Measurements from ENCODE around the gene SLCO2B1. TPM values are rescaled to one million over a fixed set of nuclear protein-coding genes. Genes with fewer than 3 reads are reported as not detected.
A peak's percentile ranks its signal among the peaks of the same experiment; 100 is the strongest.

SLCO2B1 gene
- polyA plus RNA-seq, 6 donors from 2014 or later = not detected

DNA sequence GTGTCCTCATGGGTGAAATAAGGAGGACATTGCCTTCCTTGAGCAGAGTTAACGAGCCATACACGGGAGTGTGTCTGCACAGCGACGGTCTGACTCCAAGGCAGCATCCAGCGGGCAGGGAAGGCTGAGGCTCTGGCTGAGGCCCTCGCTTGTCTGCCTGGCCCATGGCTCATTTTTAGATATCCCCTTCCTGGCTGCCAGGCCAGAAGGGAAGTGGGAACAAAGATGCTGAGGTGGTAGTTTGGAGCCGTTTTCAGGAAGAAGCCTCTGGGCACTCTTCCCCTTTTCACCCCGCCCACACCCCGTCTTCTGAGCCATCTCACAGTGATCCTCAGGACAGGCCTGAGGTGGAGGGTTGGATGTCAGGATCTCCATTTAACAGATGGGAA, 3.0 kb upstream of the SLCO2B1 start:
- ATAC-seq (ENCODE audit: low read depth in 2 of 2) (no peak), DNase-seq (no peak)
- peaks cover 12 to 43% (median 38%) of the 10 kb centered on the region in 3 donors for H3K27me3 Mint-ChIP-seq
- no peak overlapping the region for H3K4me3 Mint-ChIP-seq
- H3K36me3 Mint-ChIP-seq = no peaks in the 10 kb centered on the region
- H3K9me3 Mint-ChIP-seq = no peaks in the 10 kb centered on the region
- peaks cover 4 to 14% (median 6%) of the 10 kb centered on the region in 3 donors for H3K4me1 Mint-ChIP-seq
- H3K27ac Mint-ChIP-seq = no peak overlapping the region

DNA sequence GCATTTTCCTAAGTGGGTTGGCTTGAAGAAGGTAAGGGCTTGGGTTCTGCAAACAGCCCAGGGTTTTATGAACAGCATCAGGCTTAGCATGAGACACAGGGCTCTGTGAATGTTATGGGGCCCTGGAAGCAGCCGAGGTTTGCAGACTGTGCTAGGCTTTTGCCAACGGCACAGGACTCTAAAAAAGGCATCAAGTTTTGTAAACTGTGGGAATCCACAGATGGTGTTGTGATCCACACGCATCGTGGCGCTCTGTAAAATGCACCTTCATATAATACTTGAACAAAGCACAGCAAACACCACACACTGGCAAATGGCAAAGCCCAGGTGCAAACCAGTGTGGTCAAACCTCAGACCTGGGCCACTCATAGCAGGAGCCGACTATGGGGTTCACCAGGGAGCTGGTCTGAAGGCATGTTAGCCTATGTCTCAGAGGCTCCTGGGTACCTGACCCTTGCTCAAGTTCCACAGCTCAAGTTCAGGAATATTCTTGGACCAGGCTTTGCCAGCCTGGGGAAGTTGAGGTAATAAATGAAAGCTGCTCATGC, 2.4 kb upstream of the SLCO2B1 start:
- H3K4me3 Mint-ChIP-seq = no peak overlapping the region
- H3K36me3 Mint-ChIP-seq = no peaks in the 10 kb centered on the region
- peaks cover 0 to 8% (median 5%) of the 10 kb centered on the region in 3 donors for H3K4me1 Mint-ChIP-seq
- DNase-seq (no peak), ATAC-seq (ENCODE audit: low read depth in 2 of 2) (no peak)
- no peaks in the 10 kb centered on the region for H3K9me3 Mint-ChIP-seq
- H3K27me3 Mint-ChIP-seq = peaks cover 12 to 48% (median 41%) of the 10 kb centered on the region in 3 donors
- H3K27ac Mint-ChIP-seq = no peak overlapping the region

GRCh38 chr11:75149766-75150465, 991 bp upstream of the SLCO2B1 start:
- Mint-ChIP-seq H3K36me3 (no peaks in the 10 kb centered on the region), H3K27me3 (peaks cover 12 to 39% (median 33%) of the 10 kb centered on the region in 3 donors), H3K4me1 (peaks cover 0 to 6% (median 0%) of the 10 kb centered on the region in 3 donors), H3K9me3 (no peaks in the 10 kb centered on the region), H3K4me3 (no peak overlapping the region), H3K27ac (no peak overlapping the region)
- DNase-seq (no peak), ATAC-seq (ENCODE audit: low read depth in 2 of 2) (no peak)

DNA sequence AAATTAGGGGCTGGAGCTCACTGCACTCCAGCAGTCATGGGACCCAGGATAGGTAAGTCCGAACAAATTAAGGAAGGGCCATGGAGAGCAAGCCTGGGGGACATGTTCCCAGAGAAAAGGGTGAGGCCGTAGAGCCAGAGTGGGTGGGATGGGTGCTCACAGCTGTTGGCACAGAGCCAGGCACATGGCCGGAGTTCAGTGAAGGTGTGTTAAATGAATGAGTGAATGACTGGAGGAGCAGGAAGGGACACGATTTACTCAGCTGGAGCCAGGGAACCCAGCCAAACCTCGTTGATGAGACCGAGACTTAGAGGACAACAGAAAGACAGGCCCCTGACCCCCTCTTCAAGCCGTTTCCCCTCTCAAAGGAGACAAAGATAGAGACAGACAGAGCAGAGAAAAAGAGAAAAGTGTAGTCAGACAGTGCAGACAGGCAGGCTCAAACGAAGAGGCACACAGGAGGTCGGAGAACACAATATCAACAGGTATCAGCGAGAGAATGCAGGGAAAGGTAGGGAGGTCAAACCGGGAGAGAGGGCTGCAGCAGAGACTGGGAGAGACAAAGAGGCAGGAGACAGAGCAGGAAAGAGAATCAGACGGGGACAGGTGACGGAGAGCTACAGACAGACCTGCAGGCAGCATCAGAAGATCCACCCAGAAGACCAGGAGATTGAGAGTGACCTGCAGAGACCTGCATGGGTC, 590 bp downstream of the SLCO2B1 start:
- DNase-seq = no peak
- Mint-ChIP-seq H3K4me3 (no peak overlapping the region), H3K9me3 (no peaks in the 10 kb centered on the region), H3K27me3 (peaks cover 6 to 39% (median 32%) of the 10 kb centered on the region in 3 donors), H3K4me1 (peaks cover 0 to 6% (median 0%) of the 10 kb centered on the region in 3 donors), H3K36me3 (no peaks in the 10 kb centered on the region), H3K27ac (no peak overlapping the region)
- no peak for ATAC-seq (ENCODE audit: low read depth in 2 of 2)

- Mint-ChIP-seq H3K27me3 (peaks cover 6 to 34% (median 27%) of the 10 kb centered on the region in 3 donors), H3K27ac (no peak overlapping the region), H3K4me1 (peaks cover 0 to 6% (median 0%) of the 10 kb centered on the region in 3 donors), H3K36me3 (no peaks in the 10 kb centered on the region), H3K4me3 (no peak overlapping the region), H3K9me3 (no peaks in the 10 kb centered on the region)
- ATAC-seq (ENCODE audit: low read depth in 2 of 2) (no peak), DNase-seq (no peak)
Observed at GRCh38 chr11:75152090-75152489, 1.2 kb downstream of the SLCO2B1 start.

GRCh38 chr11:75152651-75153427, 1.9 kb downstream of the SLCO2B1 start:
- H3K4me1 Mint-ChIP-seq = peaks cover 0 to 6% (median 0%) of the 10 kb centered on the region in 3 donors
- DNase-seq (no peak), ATAC-seq (ENCODE audit: low read depth in 2 of 2) (no peak)
- peaks cover 6 to 32% (median 25%) of the 10 kb centered on the region in 3 donors for H3K27me3 Mint-ChIP-seq
- peaks cover 0 to 2% (median 0%) of the 10 kb centered on the region in 7 donors for H3K9me3 Mint-ChIP-seq
- H3K36me3 Mint-ChIP-seq = no peaks in the 10 kb centered on the region
- no peak overlapping the region for H3K4me3 Mint-ChIP-seq
- H3K27ac Mint-ChIP-seq = peak overlapping the region in 1 of 6 donors; percentile 86

GRCh38 chr11:75154646-75155569, 4.0 kb downstream of the SLCO2B1 start:
- H3K4me3 Mint-ChIP-seq = no peak overlapping the region
- H3K27me3 Mint-ChIP-seq = peaks cover 6 to 32% (median 25%) of the 10 kb centered on the region in 3 donors
- DNase-seq = no peak
- H3K9me3 Mint-ChIP-seq = peaks cover 0 to 2% (median 0%) of the 10 kb centered on the region in 7 donors
- peaks cover 0 to 6% (median 0%) of the 10 kb centered on the region in 3 donors for H3K4me1 Mint-ChIP-seq
- ATAC-seq (ENCODE audit: low read depth in 2 of 2) = no peak
- no peak overlapping the region for H3K27ac Mint-ChIP-seq
- no peaks in the 10 kb centered on the region for H3K36me3 Mint-ChIP-seq

DNA sequence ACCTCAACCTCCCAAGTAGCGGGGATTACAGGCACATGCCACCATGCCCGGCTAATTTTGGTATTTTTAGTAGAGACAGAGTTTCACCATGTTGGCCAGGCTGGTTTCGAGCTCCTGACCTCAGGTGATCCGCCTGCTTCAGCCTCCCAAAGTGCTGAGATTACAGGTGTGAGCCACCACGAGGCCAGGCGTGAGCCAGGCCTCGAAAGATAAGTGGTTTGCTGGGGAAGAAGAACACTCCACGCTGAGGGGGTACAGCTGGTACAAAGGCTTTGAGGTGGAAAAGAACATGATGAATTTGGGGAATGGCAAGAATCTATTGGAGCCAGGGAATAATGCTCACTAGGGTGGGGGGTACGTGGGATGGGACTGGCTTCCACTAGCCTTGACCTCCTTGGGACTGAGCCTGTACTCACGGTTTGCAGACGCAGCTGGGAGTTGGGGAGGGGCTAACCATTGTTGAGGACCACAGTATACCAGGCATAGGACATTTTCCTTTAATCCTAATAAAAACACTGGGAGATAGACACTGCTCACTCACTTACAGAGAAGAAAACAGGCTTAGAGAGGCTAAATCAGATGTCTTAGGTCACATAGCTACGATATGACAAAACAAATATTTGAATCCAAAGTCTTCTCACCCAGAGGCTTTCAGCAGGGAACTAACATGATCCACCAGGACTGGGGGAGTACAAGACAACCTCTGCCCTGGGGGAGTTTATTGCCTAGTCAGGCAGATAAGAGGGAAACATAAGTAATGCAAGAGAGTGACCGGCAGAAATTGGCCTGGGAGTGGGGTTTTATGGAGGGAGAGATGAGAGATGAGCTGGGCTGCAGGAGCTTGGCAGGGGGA, 4.9 kb downstream of the SLCO2B1 start:
- H3K27me3 Mint-ChIP-seq = peaks cover 6 to 31% (median 27%) of the 10 kb centered on the region in 3 donors
- ATAC-seq (ENCODE audit: low read depth in 2 of 2) (no peak), DNase-seq (no peak)
- peaks cover 0 to 5% (median 2%) of the 10 kb centered on the region in 7 donors for H3K9me3 Mint-ChIP-seq
- peaks cover 0 to 2% of the 10 kb centered on the region in 2 donors for H3K36me3 Mint-ChIP-seq
- no peak overlapping the region for H3K27ac Mint-ChIP-seq
- H3K4me1 Mint-ChIP-seq = peaks cover 0 to 6% (median 0%) of the 10 kb centered on the region in 3 donors
- no peak overlapping the region for H3K4me3 Mint-ChIP-seq

GRCh38 chr11:75158241-75158640, 7.3 kb downstream of the SLCO2B1 start:
- peaks cover 0 to 14% (median 4%) of the 10 kb centered on the region in 7 donors for H3K9me3 Mint-ChIP-seq
- peaks cover 0 to 3% (median 0%) of the 10 kb centered on the region in 3 donors for H3K4me1 Mint-ChIP-seq
- no peak for ATAC-seq (ENCODE audit: low read depth in 2 of 2)
- H3K27me3 Mint-ChIP-seq = peaks cover 4 to 20% (median 19%) of the 10 kb centered on the region in 3 donors
- no peak for DNase-seq
- H3K27ac Mint-ChIP-seq = no peak overlapping the region
- no peak overlapping the region for H3K4me3 Mint-ChIP-seq
- H3K36me3 Mint-ChIP-seq = peaks cover 0 to 9% of the 10 kb centered on the region in 2 donors

- Mint-ChIP-seq H3K4me1 (no peaks in the 10 kb centered on the region), H3K27ac (no peak overlapping the region), H3K4me3 (peak overlapping the region in 1 of 8 donors; percentile 52), H3K36me3 (peaks cover 0 to 9% of the 10 kb centered on the region in 2 donors), H3K27me3 (peaks cover 4 to 23% (median 18%) of the 10 kb centered on the region in 3 donors), H3K9me3 (peaks cover 0 to 14% (median 4%) of the 10 kb centered on the region in 7 donors)
- no peak for DNase-seq
- ATAC-seq (ENCODE audit: low read depth in 2 of 2) = no peak
Observed at GRCh38 chr11:75158696-75159150, 7.8 kb downstream of the SLCO2B1 start.

DNA sequence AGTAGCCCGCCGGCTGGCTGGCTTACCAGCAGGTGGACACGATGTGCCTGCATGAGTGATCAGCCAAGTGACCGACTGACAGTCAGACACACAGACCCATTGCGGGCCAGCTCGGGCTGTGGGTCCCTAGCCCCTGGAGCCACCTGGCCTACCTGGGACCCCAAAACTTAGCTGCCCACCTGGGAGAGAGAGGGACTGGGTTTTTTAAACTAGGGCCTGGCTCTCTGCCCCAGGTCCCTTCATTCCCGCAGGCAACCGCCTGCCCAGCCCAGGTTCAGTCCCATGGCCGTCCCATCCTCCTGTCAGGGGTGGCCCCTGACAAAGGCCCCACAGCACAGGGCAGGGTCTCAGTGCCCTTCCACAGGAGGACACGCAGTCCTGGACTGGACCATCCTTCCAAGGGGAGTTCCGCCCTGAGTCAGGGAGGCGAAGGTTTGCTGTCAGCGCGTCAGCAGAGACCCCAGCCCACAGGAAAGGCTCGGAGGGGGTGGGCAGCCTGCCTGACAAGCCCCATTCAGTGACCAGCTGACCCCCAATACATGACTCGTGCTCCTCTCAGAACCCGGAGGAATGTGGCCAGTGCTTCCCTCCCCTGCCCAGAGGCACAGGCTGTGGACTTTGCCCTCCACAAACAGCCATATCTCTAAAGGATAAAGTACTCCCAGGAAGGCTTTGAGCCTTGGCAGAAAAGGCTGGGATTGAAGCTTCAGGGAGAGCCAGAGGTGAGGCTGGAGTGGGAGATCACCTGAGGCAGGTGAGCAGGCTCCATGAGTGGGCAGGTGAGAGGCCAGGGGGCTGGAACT, 8.4 kb downstream of the SLCO2B1 start:
- DNase-seq (no peak), ATAC-seq (ENCODE audit: low read depth in 2 of 2) (no peak)
- peak overlapping the region in 1 of 8 donors; percentile 76 for H3K4me3 Mint-ChIP-seq
- peaks cover 0 to 9% of the 10 kb centered on the region in 2 donors for H3K36me3 Mint-ChIP-seq
- no peak overlapping the region for H3K27ac Mint-ChIP-seq
- H3K9me3 Mint-ChIP-seq = peaks cover 0 to 14% (median 4%) of the 10 kb centered on the region in 7 donors
- no peaks in the 10 kb centered on the region for H3K4me1 Mint-ChIP-seq
- H3K27me3 Mint-ChIP-seq = peaks cover 4 to 29% (median 25%) of the 10 kb centered on the region in 3 donors

Data from naive B cell (primary cell).